Activated T-cell treated with anti-CD3 and anti-CD28 coated beads, Interleukin-2, amount 50 U/mL, for 4 hours (primary cell): ENCODE data around the gene KIF22. TPM values are rescaled to one million over a fixed set of nuclear protein-coding genes. Genes with fewer than 3 reads are reported as not detected.
"Not testable (repeated sequence)": the region's sequence is repeated elsewhere in the genome, so short reads cannot be mapped to it uniquely, and the experiment has no call there.

ENCODE experiments used
- ATAC-seq, 2 donors: fragments of 200-7000 bp; cut with Tn5 transposase; one replicate each; pipeline ENCODE4 v1.10.0; 2021
- DNase-seq: peaks from one replicate; pipeline ENCODE4 v3.0.0-alpha.2; 2020
- H3K27me3 Mint-ChIP-seq: one replicate; pipeline ENCODE4 v1.8.0; 2021; ENCODE audit warnings: low read depth, mixed read lengths
- H3K36me3 Mint-ChIP-seq: one replicate; pipeline ENCODE4 v1.8.0; 2022; ENCODE audit warnings: mixed read lengths; ENCODE audit not compliant: insufficient read depth
- H3K4me1 Mint-ChIP-seq: one replicate; pipeline ENCODE4 v1.8.0; 2021; ENCODE audit warnings: low read depth, mixed read lengths
- H3K4me3 Mint-ChIP-seq: one replicate; pipeline ENCODE4 v1.8.0; 2021; ENCODE audit warnings: mild to moderate bottlenecking, moderate library complexity, mixed read lengths
- H3K9me3 Mint-ChIP-seq: one replicate; pipeline ENCODE4 v1.8.0; 2021; ENCODE audit warnings: mixed read lengths
- total RNA-seq, 3 donors: library from RNA; stranded (reverse); gene quantifications; one replicate each; pipeline ENCODE4 v1.2.1, GENCODE V29; 2021

Gene KIF22
- total RNA-seq, 3 donors from 2014 or later = 73.5 to 82.2 (median 79.7) TPM

GRCh38 chr16:29821643-29822115 lies 31.1 kb downstream of the KIF22 start:
- no peaks in the 10 kb centered on the region for H3K27me3 Mint-ChIP-seq
- H3K4me3 Mint-ChIP-seq = peak overlapping the region; percentile 91
- H3K4me1 Mint-ChIP-seq = peaks cover 80% of the 10 kb centered on the region
- DNase-seq (no peak), ATAC-seq (no peak)
- H3K9me3 Mint-ChIP-seq = no peaks in the 10 kb centered on the region
- peaks cover 19% of the 10 kb centered on the region for H3K36me3 Mint-ChIP-seq

- H3K9me3 Mint-ChIP-seq = no peaks in the 10 kb centered on the region
- no peak for ATAC-seq
- no peaks in the 10 kb centered on the region for H3K27me3 Mint-ChIP-seq
- H3K4me1 Mint-ChIP-seq = peaks cover 78% of the 10 kb centered on the region
- H3K36me3 Mint-ChIP-seq = peaks cover 5% of the 10 kb centered on the region
- DNase-seq = no peak
- peak overlapping the region; percentile 56 for H3K4me3 Mint-ChIP-seq
These were observed 34.1 kb downstream of the KIF22 start for GRCh38 chr16:29824589-29825144.

- Mint-ChIP-seq H3K9me3 (no peaks in the 10 kb centered on the region), H3K4me1 (peaks cover 78% of the 10 kb centered on the region), H3K4me3 (peak overlapping the region; percentile 56), H3K27me3 (no peaks in the 10 kb centered on the region), H3K36me3 (peaks cover 2% of the 10 kb centered on the region)
- DNase-seq (no peak), ATAC-seq (peak; percentile 57 to 59)
These were observed 34.8 kb downstream of the KIF22 start for GRCh38 chr16:29825145-29826044.

- DNase-seq (no peak), ATAC-seq (no peak)
- Mint-ChIP-seq H3K9me3 (no peaks in the 10 kb centered on the region), H3K4me1 (peaks cover 73% of the 10 kb centered on the region), H3K27me3 (no peaks in the 10 kb centered on the region), H3K4me3 (peak overlapping the region; percentile 73), H3K36me3 (peaks cover 6% of the 10 kb centered on the region)
These were observed 35.8 kb downstream of the KIF22 start for GRCh38 chr16:29826342-29826695.

- H3K4me3 Mint-ChIP-seq = no peak overlapping the region
- peaks cover 42% of the 10 kb centered on the region for H3K4me1 Mint-ChIP-seq
- no peak for ATAC-seq
These were observed 40.2 kb downstream of the KIF22 start for GRCh38 chr16:29830774-29831173.

GRCh38 chr16:29831490-29831889 lies 40.9 kb downstream of the KIF22 start:
- Mint-ChIP-seq H3K27me3 (no peaks in the 10 kb centered on the region), H3K4me3 (no peak overlapping the region), H3K4me1 (peaks cover 37% of the 10 kb centered on the region), H3K9me3 (no peaks in the 10 kb centered on the region), H3K36me3 (peaks cover 16% of the 10 kb centered on the region)
- ATAC-seq (no peak), DNase-seq (no peak)

More at GRCh38 chr16:29830774-29831173, 40.2 kb downstream of the KIF22 start:
- Mint-ChIP-seq H3K36me3 (peaks cover 15% of the 10 kb centered on the region), H3K27me3 (no peaks in the 10 kb centered on the region), H3K9me3 (no peaks in the 10 kb centered on the region)
- DNase-seq = no peak

- Mint-ChIP-seq H3K4me1 (peaks cover 22% of the 10 kb centered on the region), H3K36me3 (peaks cover 22% of the 10 kb centered on the region)
- ATAC-seq, H3K27me3 Mint-ChIP-seq, H3K4me3 Mint-ChIP-seq, DNase-seq, H3K9me3 Mint-ChIP-seq: not testable (repeated sequence)
These were observed 42.7 kb downstream of the KIF22 start for GRCh38 chr16:29833219-29833618.

GRCh38 chr16:29834079-29834478 lies 43.5 kb downstream of the KIF22 start:
- DNase-seq (no peak), ATAC-seq (no peak)
- Mint-ChIP-seq H3K9me3 (no peaks in the 10 kb centered on the region), H3K36me3 (peaks cover 22% of the 10 kb centered on the region), H3K4me1 (peaks cover 17% of the 10 kb centered on the region), H3K27me3 (no peaks in the 10 kb centered on the region), H3K4me3 (no peak overlapping the region)

- H3K9me3 Mint-ChIP-seq = no peaks in the 10 kb centered on the region
- peaks cover 25% of the 10 kb centered on the region for H3K36me3 Mint-ChIP-seq
- no peak overlapping the region for H3K4me3 Mint-ChIP-seq
- H3K27me3 Mint-ChIP-seq = no peaks in the 10 kb centered on the region
- no peak for ATAC-seq
- peaks cover 6% of the 10 kb centered on the region for H3K4me1 Mint-ChIP-seq
- DNase-seq = no peak
These were observed 45.4 kb downstream of the KIF22 start for GRCh38 chr16:29835926-29836325.

GRCh38 chr16:29836623-29837022 lies 46.1 kb downstream of the KIF22 start:
- ATAC-seq = no peak
- Mint-ChIP-seq H3K9me3 (no peaks in the 10 kb centered on the region), H3K27me3 (no peaks in the 10 kb centered on the region)

GRCh38 chr16:29837841-29838240 lies 47.3 kb downstream of the KIF22 start:
- Mint-ChIP-seq H3K27me3 (no peaks in the 10 kb centered on the region), H3K36me3 (peaks cover 29% of the 10 kb centered on the region), H3K9me3 (no peaks in the 10 kb centered on the region), H3K4me3 (no peak overlapping the region), H3K4me1 (peaks cover 1% of the 10 kb centered on the region)
- no peak for DNase-seq
- no peak for ATAC-seq

More at GRCh38 chr16:29836623-29837022, 46.1 kb downstream of the KIF22 start:
- no peak for DNase-seq
- Mint-ChIP-seq H3K4me3 (no peak overlapping the region), H3K36me3 (peaks cover 27% of the 10 kb centered on the region), H3K4me1 (peaks cover 4% of the 10 kb centered on the region)

- H3K27me3 Mint-ChIP-seq = no peaks in the 10 kb centered on the region
- no peak for ATAC-seq
- peaks cover 26% of the 10 kb centered on the region for H3K36me3 Mint-ChIP-seq
- H3K4me1 Mint-ChIP-seq = no peaks in the 10 kb centered on the region
- H3K4me3 Mint-ChIP-seq = no peak overlapping the region
- no peak for DNase-seq
- no peaks in the 10 kb centered on the region for H3K9me3 Mint-ChIP-seq
These were observed 49.3 kb downstream of the KIF22 start for GRCh38 chr16:29839822-29840221.

GRCh38 chr16:29840240-29840639 lies 49.7 kb downstream of the KIF22 start:
- no peaks in the 10 kb centered on the region for H3K4me1 Mint-ChIP-seq
- no peak for ATAC-seq
- no peaks in the 10 kb centered on the region for H3K27me3 Mint-ChIP-seq
- H3K4me3 Mint-ChIP-seq = no peak overlapping the region
- peaks cover 28% of the 10 kb centered on the region for H3K36me3 Mint-ChIP-seq
- no peaks in the 10 kb centered on the region for H3K9me3 Mint-ChIP-seq
- DNase-seq = no peak

GRCh38 chr16:29841631-29842030 lies 51.1 kb downstream of the KIF22 start:
- no peaks in the 10 kb centered on the region for H3K4me1 Mint-ChIP-seq

More at GRCh38 chr16:29841631-29842030, 51.1 kb downstream of the KIF22 start:
- no peak overlapping the region for H3K4me3 Mint-ChIP-seq
- peaks cover 29% of the 10 kb centered on the region for H3K36me3 Mint-ChIP-seq
- ATAC-seq (no peak), DNase-seq (no peak)
- no peaks in the 10 kb centered on the region for H3K27me3 Mint-ChIP-seq
- H3K9me3 Mint-ChIP-seq = no peaks in the 10 kb centered on the region
